Hepatocyte (in vitro differentiated cells): ENCODE measurements around the gene HS6ST1. TPM values are rescaled to one million over a fixed set of nuclear protein-coding genes. Genes with fewer than 3 reads are reported as not detected.

Source experiments
- DNase-seq: peaks from one replicate; pipeline ENCODE4 v3.0.0-alpha.2; 2016; ENCODE audit warnings: low spot score
- H2AFZ ChIP-seq: fragments of 200-600 bp; sonication (generic); 2 replicates; pipeline ENCODE4 v1.6.0; 2016; ENCODE audit warnings: antibody characterized with exemption, mild to moderate bottlenecking
- H3K27ac ChIP-seq: fragments of 200-600 bp; sonication (generic); 2 replicates; pipeline ENCODE4 v1.5.1; 2016; ENCODE audit warnings: mild to moderate bottlenecking
- H3K27me3 ChIP-seq: fragments of 200-600 bp; sonication (generic); 2 replicates; pipeline ENCODE4 v1.6.1; 2016
- H3K36me3 ChIP-seq: fragments of 200-600 bp; sonication (generic); replicated peaks from 2 replicates; pipeline ENCODE4 v1.5.1; 2016; ENCODE audit warnings: low read depth; ENCODE audit not compliant: insufficient read depth
- H3K4me1 ChIP-seq: fragments of 200-600 bp; sonication (generic); 2 replicates; pipeline ENCODE4 v1.5.1; 2016; ENCODE audit warnings: mild to moderate bottlenecking, moderate library complexity; ENCODE audit not compliant: insufficient read depth
- H3K4me2 ChIP-seq: fragments of 200-600 bp; sonication (generic); 2 replicates; pipeline ENCODE4 v1.6.0; 2016
- H3K4me3 ChIP-seq: fragments of 200-600 bp; sonication (generic); 2 replicates; pipeline ENCODE4 v1.5.1; 2016; ENCODE audit warnings: mild to moderate bottlenecking
- H3K79me2 ChIP-seq: fragments of 200-600 bp; sonication (generic); 2 replicates; pipeline ENCODE4 v1.6.0; 2017; ENCODE audit warnings: mild to moderate bottlenecking
- H3K9me2 ChIP-seq: fragments of 200-600 bp; sonication (generic); replicated peaks from 2 replicates; pipeline ENCODE4 v1.6.0; 2017; ENCODE audit warnings: mild to moderate bottlenecking; ENCODE audit not compliant: insufficient read depth
- H3K9me3 ChIP-seq: fragments of 200-600 bp; sonication (generic); 2 replicates; pipeline ENCODE4 v1.5.1; 2016; ENCODE audit warnings: low read depth, mild to moderate bottlenecking
- H4K20me1 ChIP-seq: fragments of 200-600 bp; sonication (generic); 2 replicates; pipeline ENCODE4 v1.6.0; 2016; ENCODE audit warnings: mild to moderate bottlenecking; ENCODE audit not compliant: insufficient read depth, poor library complexity, severe bottlenecking
- CTCF ChIP-seq: fragments of 200-600 bp; sonication (generic); IDR thresholded peaks from 2 replicates; pipeline ENCODE4 v1.5.1; 2016; ENCODE audit warnings: antibody characterized with exemption, mild to moderate bottlenecking; ENCODE audit not compliant: poor library complexity
- EZH2 ChIP-seq: fragments of 200-600 bp; sonication (generic); IDR thresholded peaks from 2 replicates; pipeline ENCODE4 v1.6.1; 2016; ENCODE audit warnings: antibody characterized with exemption, mild to moderate bottlenecking, borderline replicate concordance
- EZH2phosphoT487 ChIP-seq: fragments of 200-600 bp; sonication (generic); IDR thresholded peaks from one replicate; pipeline ENCODE4 v1.6.1; 2018; ENCODE audit warnings: antibody characterized with exemption, mild to moderate bottlenecking, low read depth, moderate library complexity; ENCODE audit not compliant: unreplicated experiment, severe bottlenecking
- WGBS: methylation state at CpG from one replicate; pipeline ENCODE4 v1.1.6; 2016; ENCODE audit warnings: low lambda C conversion rate; ENCODE audit errors: missing lambda C conversion rate; 5-methylcytosine and 5-hydroxymethylcytosine counted together
- polyA plus RNA-seq: library from polyadenylated mRNA; unstranded; fragments of >200 nt; fragmentation: Nextera tagmentation; extraction: Ambion mirVana; gene quantifications from 2 replicates; pipeline ENCODE4 v1.2.1, GENCODE V29; 2016
- total RNA-seq: library from RNA; depleted of rRNA; stranded (reverse); fragments of >200 nt; gene quantifications from 2 replicates; pipeline ENCODE4 v1.2.3, GENCODE V29; 2014

HS6ST1 gene
- total and polyA plus RNA-seq, 2 experiments from 2014 or later, result 46.7 to 48.3 TPM

- WGBS, result 98% methylated on average over 4 of the region's 4 CpGs
- Histone ChIP-seq H3K27ac (no peak overlapping the region), H3K4me3 (no peak overlapping the region), H3K4me1 (peaks cover 45% of the 10 kb centered on the region), H2AFZ (no peak overlapping the region), H4K20me1 (peaks cover 87% of the 10 kb centered on the region), H3K4me2 (peak overlapping the region; percentile 25), H3K9me2 (no peaks in the 10 kb centered on the region), H3K27me3 (no peaks in the 10 kb centered on the region), H3K36me3 (no peaks in the 10 kb centered on the region), H3K9me3 (no peaks in the 10 kb centered on the region), H3K79me2 (peaks cover 87% of the 10 kb centered on the region)
- TF ChIP-seq EZH2 (no peak), CTCF (no peak), EZH2phosphoT487 (no peak)
- no peak for DNase-seq
Observed at GRCh38 chr2:128313931-128314347, 4.7 kb downstream of the HS6ST1 start.

GRCh38 chr2:128313091-128313836 is 5.4 kb downstream of the HS6ST1 start:
- H2AFZ ChIP-seq, result no peak overlapping the region
- H3K9me2 ChIP-seq, result no peaks in the 10 kb centered on the region
- H3K9me3 ChIP-seq, result no peaks in the 10 kb centered on the region
- no peak overlapping the region for H3K4me3 ChIP-seq
- 46% methylated on average over 8 of the region's 8 CpGs for WGBS
- peaks cover 94% of the 10 kb centered on the region for H4K20me1 ChIP-seq
- no peaks in the 10 kb centered on the region for H3K27me3 ChIP-seq
- peak overlapping the region; percentile 25 for H3K4me2 ChIP-seq
- H3K36me3 ChIP-seq, result no peaks in the 10 kb centered on the region
- TF ChIP-seq EZH2phosphoT487, result no peak
- TF ChIP-seq CTCF, result peak; percentile 28
- H3K4me1 ChIP-seq, result peaks cover 49% of the 10 kb centered on the region
- no peak overlapping the region for H3K27ac ChIP-seq
- H3K79me2 ChIP-seq, result peaks cover 94% of the 10 kb centered on the region
- peak; percentile 44 for DNase-seq

GRCh38 chr2:128312411-128312810 is 6.3 kb downstream of the HS6ST1 start:
- Histone ChIP-seq H3K4me3 (no peak overlapping the region), H3K9me2 (no peaks in the 10 kb centered on the region), H3K36me3 (no peaks in the 10 kb centered on the region), H3K4me1 (peaks cover 49% of the 10 kb centered on the region), H3K4me2 (no peak overlapping the region), H3K79me2 (peaks cover 98% of the 10 kb centered on the region), H4K20me1 (peaks cover 98% of the 10 kb centered on the region), H2AFZ (no peak overlapping the region), H3K27ac (no peak overlapping the region), H3K27me3 (no peaks in the 10 kb centered on the region), H3K9me3 (no peaks in the 10 kb centered on the region)
- TF ChIP-seq EZH2phosphoT487 (no peak), CTCF (no peak), EZH2 (no peak)
- no peak for DNase-seq
- WGBS, result over 99% methylated on average over 6 of the region's 6 CpGs
